HT-29 (cell line): ENCODE measurements around the gene AOX1. TPM values are rescaled to one million over a fixed set of nuclear protein-coding genes. Genes with fewer than 3 reads are reported as not detected.
"Not testable (repeated sequence)": the region's sequence is repeated elsewhere in the genome, so short reads cannot be mapped to it uniquely, and the experiment has no call there.

Experiments
- DNase-seq: peaks from one replicate; pipeline ENCODE4 v3.0.0-alpha.2; 2015; ENCODE audit warnings: low spot score
- total RNA-seq: library from RNA; depleted of rRNA; stranded (reverse); fragments of >200 nt; shearing (Covaris generic); gene quantifications from 2 replicates; pipeline ENCODE4 v1.2.3, GENCODE V29; 2014

Gene AOX1
- total RNA-seq, 1 experiment from 2014 or later, result not detected

DNA sequence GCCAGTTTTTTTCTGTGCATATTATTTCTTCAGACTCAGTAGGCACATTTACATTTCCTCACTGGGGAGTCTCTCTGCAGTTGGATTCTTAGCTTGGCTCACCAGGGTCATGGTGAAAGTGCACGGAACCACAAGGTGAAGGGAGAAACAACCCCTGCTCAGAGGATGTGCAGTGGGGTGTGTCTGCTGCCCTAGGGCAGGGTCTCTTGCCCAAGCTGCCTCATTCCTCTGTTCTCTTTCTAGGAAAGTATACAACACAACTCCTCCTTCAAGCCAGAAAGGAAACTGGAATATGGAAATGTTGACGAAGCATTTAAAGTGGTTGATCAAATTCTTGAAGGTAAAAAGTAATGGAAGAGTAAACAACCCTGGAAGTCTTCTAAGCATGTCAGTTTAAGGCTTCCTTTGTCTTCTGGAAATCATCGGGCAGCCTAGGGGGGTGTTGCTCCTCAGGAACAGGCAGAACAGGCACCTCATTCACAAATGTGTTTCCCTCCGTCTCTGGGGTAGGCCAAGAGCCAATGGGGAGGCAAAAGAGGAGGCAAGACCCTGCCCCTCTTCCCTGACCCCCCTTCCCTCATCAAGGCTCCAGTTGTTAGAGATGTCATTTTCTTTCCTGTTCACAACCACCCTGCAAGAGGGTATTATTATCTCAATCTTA is 41.4 kb downstream of the AOX1 start:
- DNase-seq, result no peak

DNA sequence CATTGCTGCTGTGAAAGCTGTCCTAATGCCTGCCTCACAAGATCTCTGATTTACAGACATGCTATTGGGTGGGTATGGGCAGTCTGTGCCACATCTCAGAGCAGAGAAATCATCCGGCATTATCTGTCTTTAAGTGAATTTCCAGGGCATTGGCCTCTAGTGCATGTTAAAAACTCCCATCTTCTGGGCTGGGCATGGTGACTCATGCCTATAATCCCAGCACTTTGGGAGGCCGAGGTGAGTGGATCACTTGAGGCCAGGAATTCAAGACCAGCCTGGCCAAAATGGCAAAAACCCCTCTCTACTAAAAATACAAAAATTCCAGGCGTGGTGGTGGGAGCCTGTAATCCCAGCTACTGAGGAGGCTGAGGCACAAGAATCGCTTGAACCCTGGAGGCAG is 42.6 kb downstream of the AOX1 start:
- DNase-seq, result not testable (repeated sequence)

DNA sequence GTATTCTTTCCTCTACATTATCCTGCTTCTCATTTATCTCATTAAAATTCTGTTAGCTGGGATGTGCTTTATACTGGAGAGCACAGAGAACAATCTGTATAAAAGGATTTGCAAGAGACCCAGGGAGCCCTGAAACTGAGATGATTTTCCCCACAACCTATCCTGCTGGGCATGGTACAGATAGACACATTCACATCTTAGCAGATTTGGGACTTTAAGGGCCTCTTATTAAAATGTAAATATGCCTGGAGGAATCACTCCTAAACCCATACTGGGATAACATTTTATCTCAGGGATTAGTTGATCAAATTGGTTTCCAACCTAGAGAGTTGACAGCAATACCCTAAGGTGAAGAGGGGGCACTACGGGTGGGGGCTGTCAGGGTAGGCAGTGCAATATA is 45.5 kb downstream of the AOX1 start:
- DNase-seq, result no peak

DNA sequence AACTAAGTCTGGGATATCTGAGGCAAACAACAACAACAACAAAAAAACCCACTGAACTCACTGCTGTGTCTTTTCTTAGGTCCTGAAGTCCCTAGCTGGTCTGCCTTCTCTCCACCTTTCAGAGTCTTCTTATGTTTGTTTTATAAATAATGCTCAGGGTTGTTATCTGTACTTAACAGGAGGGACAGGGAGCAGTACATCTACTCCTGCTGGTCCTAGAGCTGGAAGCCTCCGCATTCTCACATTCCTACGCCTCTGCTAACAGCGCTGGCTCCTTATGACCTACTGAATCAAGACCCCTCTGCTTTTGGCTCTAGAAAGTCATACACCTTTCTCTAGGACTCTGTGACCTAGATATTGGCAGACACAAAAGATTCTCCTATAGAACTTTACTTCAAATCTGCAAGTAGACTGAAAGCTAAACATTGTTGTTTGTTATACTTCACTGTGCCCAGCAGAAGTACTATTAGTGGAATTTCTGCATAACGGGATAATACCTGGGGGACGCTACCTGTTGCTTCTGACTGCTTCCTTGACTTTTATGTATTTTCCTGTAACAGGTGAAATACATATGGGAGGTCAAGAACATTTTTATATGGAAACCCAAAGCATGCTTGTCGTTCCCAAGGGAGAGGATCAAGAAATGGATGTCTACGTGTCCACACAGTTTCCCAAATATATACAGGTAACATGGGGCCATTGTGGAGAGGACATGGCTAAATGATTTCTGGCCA is 48.6 kb downstream of the AOX1 start:
- DNase-seq, result no peak

DNA sequence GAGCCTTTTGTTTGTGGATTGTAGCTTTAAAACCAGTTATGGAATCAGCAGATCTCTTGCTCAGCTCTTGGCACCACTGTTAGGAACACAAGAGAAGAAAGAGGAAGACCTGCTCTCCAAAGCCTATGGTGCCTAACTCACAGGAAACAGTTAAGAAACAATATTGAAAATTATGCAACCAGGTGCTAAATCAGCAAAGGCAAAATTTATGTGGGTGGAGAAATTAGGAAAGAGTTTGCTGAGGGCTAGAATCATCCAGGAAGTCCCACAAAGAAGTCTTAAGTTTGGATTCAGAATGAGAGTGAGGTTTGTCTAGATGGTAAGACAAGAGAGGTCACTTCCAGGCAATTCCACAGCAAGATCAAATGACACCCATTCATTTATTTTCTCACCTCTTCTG is 49.4 kb downstream of the AOX1 start:
- no peak for DNase-seq

DNA sequence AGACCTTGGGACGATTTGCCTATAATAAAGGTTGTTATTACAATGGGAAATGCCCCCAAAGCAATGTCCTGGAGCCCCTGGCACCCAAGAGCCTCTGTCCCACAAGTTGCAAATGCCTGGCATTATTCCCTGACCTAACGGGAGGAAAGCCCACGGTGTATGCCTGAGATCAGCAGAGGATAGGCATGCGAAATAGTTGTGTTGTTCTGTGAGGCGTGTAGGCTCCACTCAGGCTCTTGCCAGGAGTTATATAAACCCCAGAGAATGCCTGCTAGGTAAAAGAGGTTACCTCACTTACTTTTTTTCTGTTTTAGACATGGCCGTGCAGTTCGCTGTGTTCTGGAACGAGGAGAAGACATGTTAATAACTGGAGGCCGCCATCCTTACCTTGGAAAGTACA is 52.1 kb downstream of the AOX1 start:
- DNase-seq, result no peak

DNA sequence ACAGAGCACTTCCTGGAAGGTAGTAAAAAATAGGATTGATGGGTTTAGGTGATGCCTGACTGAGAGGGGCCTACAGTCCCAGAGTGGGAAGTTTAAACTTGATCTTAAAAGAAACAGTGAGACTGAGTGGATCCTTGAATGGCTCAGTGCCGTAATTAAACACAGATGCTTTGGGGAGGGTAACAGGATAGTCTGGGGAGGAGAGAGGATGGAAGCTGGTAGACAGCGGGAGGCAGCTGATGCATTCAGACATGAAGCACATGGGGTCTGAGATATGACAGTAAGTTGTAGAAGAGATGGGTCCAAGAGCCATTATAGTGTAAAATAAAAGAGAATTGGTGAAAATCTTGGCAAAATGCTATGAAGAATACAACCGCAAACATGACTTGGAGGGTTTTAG is 54.4 kb downstream of the AOX1 start:
- no peak for DNase-seq

DNA sequence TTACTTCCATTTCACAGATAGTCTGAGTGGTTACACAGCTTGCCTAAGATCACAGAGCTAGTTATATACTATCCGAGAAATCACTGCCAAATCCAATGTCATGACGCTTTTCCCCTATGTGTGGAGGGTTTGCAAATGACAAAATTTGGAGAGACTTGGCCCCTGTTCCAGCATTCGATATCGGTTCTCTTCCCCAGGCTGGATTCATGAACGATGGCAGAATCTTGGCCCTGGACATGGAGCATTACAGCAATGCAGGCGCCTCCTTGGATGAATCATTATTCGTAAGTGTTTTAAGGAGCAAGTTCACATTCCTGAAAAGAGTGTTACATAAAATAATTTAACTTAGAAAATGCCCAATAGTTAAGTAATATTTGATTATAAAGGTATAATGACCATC is 55.1 kb downstream of the AOX1 start:
- DNase-seq, result no peak

DNA sequence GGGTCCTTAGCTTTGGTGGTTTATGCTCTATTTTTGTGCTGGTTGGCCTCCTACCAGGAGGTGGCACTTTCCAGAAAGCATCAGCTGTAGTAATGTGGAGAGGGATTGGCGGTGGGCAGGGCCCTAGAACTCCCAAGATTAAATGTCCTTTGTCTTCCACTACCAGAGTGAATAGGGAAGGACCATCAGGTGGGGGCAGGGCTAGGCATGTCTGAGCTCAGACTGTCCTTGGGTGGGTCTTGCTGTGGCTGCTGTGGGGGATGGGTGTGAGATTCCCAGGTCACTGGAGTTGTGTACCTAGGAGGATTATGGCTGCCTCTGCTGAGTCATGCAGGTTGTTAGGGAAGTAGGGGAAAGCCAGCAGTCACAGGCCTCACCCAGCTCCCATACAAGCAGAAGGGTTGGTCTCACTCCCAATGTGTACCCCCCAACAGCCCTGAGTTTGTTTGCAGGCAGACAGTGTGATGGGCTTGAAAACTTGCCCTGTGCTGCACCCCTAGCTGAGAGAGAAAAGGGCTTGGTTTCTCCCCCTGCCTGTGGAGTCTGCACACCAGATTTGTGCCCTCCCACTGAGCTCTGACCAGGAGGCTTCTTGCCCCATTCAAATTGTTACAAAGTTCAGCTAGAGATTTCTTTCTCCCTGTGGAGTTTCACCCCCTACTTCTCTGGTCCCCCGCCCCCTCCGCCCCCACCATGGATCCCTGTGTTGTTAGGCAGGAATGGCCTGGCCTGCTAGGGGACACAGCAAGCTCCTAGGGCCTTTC is 62.9 kb downstream of the AOX1 start:
- not testable (repeated sequence) for DNase-seq

DNA sequence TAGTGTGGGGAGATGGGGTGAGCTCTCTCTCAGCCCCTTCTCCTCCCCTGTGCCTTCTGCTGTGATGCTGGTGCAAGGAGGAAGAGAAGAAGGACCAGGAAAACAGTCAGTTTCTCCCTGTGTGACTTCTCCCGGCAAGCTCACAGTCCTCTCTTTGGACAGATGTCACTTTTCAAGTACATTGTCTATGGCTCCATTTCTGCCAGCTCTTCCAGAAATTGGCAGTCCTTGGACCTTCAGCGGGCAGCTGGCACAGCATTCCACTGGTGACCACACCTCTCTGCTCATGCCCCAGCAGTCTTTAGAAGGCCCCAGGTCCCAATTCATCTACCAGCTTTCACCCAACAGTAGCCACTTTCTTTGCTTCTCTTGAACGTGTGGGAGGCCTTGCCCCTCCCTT is 63.9 kb downstream of the AOX1 start:
- no peak for DNase-seq

DNA sequence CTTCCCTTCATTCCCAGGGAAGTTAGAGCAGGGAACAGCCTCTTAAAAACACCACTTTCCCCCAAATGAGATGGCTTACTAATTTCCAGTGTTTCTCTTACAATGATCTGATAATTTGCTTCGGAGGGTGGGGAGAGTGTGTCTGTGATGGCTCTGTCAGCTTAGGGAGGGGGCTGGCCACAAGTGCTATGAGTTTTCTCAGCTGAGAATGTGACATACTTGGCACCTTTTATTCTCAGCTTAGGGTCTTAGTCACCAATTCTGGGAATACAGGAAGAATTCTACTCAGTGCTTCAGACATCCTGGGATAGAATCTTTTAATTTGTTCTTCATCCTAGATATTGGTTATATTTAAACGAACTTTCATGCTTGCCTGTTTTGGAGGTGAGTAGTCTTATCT is 64.4 kb downstream of the AOX1 start:
- DNase-seq, result no peak

DNA sequence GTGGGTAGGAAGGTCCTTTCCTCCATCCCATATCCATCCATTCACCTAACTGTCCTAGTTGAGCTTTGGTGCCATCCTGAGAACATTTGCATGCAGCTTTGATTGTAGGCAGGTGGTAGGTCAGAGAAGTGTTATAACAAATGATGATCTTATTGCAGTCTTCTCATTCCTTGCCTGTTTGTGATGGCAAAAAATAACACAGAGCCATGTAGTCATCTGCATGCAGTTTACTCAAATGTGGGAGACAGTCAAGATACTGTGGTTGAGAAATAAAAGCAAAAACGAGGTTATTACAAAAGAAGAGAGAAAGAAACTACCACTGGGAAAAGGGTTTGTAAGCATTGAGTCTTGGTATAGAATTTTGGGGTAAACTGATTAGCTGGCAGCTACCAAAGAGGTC is 66.3 kb downstream of the AOX1 start:
- DNase-seq, result no peak

DNA sequence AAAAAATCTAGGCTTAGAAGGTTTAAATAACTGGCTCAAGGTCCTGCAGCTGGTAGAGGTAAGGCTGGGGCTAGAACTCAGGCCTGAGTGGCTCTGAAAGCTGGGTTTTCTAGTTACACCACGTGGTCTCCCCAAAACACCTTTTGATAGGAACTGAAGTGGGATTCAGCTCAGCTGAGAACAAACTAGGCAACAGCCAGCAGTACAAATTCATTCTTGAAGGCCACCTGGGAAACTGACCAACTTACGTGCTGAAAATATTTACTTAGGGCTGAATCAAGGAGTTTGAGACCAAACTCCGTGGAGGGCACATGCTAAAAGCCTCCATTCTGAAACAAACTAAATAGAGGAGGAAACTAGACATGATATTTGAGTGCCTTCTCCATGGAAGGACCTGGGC is 67.2 kb downstream of the AOX1 start:
- no peak for DNase-seq

DNA sequence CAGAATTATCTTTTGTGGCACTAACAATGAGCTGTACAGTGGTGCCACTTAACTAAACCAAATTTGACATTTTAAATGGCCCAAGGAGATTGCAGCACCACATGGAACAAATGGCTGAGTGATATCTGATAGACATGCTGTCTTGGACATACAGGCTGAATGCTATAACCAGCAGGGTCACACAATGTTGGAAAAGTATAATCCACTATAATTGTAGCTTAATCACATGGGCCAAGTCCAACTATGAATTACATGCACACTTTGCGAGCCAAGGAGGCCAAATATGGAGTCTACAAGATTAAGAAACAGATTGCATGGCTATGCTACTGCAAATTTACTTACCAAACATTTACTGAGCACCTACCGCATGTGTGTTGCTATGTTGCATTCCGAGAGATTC is 69.0 kb downstream of the AOX1 start:
- DNase-seq, result no peak

DNA sequence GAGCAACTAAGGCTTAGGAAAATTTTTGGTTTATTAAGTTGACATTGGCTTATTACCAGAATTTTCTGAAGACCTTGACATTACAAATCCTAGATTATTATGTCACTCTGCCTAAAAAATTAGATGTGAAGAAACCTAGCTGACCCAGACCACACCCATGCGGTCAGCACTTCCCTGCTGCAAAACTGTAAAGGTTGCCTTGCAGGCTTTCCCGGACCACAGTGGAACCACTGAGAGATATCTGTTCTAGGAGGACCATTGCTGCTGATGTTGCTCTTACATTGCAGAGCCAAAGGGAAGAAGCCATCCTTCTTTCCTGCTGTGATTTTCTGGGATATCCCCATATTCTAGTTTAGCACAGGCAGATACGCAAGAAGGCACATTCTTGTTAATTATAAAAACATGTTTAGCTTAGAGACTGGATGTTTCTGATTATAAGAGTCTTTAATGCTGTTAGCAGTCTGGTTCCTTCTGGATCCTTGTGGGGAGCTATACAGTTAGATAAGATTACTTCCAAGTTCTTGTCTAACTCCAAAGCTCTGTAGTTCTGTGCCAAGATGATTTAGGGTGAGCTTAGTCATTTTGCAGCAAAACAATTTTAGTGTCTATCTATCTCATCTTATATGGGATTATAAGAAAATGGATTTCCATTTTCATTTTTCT is 70.2 kb downstream of the AOX1 start:
- no peak for DNase-seq

DNA sequence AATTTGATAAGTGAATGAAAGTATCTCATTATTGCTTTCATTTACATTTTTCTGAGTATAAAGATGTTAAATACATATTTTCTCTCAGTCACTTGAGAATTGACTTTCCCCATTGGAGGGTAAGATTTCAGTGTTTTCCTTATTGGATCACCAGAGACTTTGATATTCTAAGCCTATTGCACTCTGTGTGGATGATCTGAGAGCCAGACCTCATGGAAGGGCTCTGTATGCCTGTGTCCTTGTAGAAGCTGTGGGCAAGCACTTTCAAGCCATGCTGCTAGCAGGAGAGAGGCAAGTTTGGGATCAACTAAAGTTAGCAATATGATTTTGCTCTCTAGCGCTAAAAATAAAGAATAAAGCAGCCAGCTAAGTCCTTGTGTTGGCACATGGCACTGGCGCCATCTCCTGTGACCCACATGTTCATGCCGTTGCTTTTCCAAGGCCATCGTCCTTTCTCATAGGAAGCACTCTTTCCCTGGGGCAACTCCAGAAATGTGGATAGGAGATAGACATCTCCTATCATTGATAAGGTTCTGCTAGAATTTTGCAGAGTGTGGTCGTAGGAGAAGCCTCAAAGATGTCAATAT is 72.6 kb downstream of the AOX1 start:
- DNase-seq, result no peak

DNA sequence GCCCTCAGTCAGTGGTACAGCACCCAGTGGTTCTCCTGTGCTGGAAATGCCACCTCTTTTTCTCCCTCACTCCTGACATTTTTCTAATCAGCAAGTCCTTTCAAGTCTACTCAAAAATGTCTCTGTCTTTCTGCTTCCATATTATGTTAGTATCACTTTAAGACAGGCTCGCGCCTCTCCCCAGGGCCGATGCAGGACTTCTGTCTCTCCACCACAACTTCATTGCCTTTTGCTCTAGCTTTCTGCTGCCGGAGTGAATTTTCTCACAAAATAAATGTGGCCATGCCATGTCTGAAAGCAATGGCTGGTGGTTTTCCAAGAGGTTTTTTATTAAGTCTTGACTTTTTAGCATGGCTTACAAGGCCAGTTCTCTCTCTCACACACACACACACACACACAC is 73.6 kb downstream of the AOX1 start:
- no peak for DNase-seq

DNA sequence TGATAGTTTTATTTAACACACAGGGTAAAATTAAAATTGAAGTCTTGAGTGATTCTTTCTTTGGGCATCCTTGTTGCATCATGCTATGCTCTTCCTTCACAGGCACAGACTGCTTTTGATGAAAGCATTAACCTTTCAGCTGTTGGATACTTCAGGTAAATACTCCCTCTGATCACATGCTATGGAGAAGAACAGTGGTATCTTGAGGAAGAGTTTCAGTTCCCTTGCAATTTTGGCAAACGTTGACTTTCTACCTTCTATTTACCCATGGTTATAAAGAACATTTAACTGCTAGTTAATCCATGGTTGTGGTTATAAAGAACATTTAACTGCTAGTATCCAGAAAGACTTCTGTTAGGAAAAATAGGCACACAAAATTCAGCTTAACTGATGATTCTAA is 75.7 kb downstream of the AOX1 start:
- DNase-seq, result no peak

DNA sequence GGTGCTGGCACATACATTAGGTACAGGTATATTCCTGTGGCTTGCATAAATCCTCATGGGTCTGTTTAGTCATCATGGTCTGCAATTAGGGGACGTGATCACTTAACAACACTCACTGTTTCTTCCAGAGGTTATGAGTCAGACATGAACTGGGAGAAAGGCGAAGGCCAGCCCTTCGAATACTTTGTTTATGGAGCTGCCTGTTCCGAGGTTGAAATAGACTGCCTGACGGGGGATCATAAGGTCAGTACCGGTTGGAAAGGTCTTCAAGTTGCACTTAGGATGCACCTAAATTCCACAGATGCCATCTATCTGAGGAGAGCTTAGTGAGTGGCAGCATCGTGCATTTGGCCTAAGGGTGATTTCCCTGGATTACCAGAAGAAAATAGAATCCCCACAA is 76.9 kb downstream of the AOX1 start:
- peak; percentile 78 for DNase-seq

DNA sequence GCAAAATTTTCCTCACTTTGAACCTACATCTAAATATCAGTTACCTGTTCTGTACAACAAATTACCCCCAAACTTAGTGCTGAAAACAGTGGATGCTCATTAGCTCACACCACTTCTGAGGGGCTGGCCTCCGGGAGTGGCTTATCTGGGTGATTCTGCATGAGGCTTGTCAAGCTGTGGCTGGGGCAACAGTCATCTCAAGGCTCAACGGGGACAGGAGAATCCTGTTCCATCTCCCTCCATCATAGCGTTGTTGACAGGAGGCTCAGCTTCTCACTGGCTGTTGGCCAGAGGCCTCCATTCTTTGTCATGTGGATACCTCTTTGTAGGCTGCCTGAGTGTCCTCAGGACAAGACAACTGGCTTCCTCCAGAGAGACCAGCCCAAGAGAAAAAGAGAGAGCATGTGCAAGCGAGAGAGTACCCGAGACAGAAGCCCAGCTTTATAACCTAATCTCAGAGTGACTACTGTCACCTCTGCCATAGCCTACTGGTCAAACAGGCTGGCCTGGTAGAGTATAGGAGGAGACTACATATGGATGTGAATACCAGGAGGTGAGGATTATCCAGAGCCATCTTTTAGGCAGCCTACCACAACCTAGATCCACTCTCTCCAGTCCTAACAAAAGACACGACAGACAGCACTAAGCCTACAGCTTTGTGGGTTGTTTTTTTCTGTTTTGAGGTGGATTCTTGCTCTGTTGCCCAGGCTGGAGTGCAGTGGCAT is 79.1 kb downstream of the AOX1 start:
- peak; percentile 23 for DNase-seq
